T-helper 9 cell (primary cell): Measurements from ENCODE around the gene ARPC1A.
"Not testable (repeated sequence)": the region's sequence is repeated elsewhere in the genome, so short reads cannot be mapped to it uniquely, and the experiment has no call there.

Source experiments
- DNase-seq: peaks from one replicate; pipeline ENCODE4 v3.0.0-alpha.2; 2020

ARPC1A gene

DNA sequence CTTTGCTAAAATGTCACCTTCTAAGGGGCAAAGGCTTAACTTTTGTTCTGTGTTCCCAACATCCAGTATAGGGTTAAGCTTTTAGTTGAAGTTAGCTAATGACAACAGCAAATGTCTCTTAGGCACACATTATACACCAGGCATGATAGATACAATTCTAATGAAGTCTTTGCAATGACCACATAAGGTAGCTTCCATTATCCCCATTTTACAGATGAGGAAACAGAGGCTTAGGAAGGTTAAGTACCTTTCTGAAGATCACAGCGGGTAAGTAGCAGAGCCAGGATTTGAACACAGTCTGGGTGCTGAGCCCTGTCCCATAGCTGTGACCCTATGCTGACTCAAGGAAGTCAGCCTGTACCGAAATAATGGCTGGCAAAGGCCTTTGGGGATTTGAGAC, 84.9 kb downstream of the ARPC1A start:
- DNase-seq = no peak

GRCh38 chr7:99415513-99416127, 89.9 kb downstream of the ARPC1A start:
- DNase-seq = not testable (repeated sequence)
